AG04449 (cell line): Measurements from ENCODE around the gene NAIF1.

Source experiments
- CTCF ChIA-PET: fragments of 350-600 bp; formaldehyde crosslinking; extraction: SDS; loops from one replicate; lab custom pipeline; 2021; ENCODE audit warnings: antibody characterized with exemption; lab: Yijun Ruan, JAX
- POLR2A ChIA-PET: fragments of 400-600, 350-600 bp; formaldehyde crosslinking; extraction: SDS; loops from one replicate; lab custom pipeline; 2020; ENCODE audit warnings: antibody characterized with exemption, inconsistent platforms; lab: Yijun Ruan, JAX
- DNase-seq: peaks from one replicate; pipeline ENCODE4 v3.0.0-alpha.2; 2010; ENCODE audit warnings: low read depth, low spot score
- H3K4me3 ChIP-seq: 2 replicates; pipeline ENCODE4 v1.5.1; 2011; ENCODE audit warnings: low read depth, mild to moderate bottlenecking, control low read depth, low read length
- CTCF ChIP-seq: IDR thresholded peaks from one replicate; pipeline ENCODE4 v1.5.1; 2011; ENCODE audit warnings: mild to moderate bottlenecking, moderate library complexity, low read length, control low read depth, inconsistent platforms; ENCODE audit not compliant: insufficient read depth; ENCODE audit errors: missing control alignments

Gene NAIF1

GRCh38 chr9:128059365-128059983 is 7.6 kb downstream of the NAIF1 start:
- no peak overlapping the region for H3K4me3 ChIP-seq
- no peak for TF ChIP-seq CTCF
- no peak for DNase-seq
- POLR2A ChIA-PET, result interaction anchor here (0.7 kb wide), 1 partner anchor 8 kb away, joined by 5 read pairs; the partner anchor contains the start of gene NAIF1
- CTCF ChIA-PET, result interaction anchor here (0.6 to 0.9 kb wide), 2 partner anchors 25 to 67 kb away, joined by 3 read pairs; no protein-coding TSS in a partner anchor

- no peak for TF ChIP-seq CTCF
- ChIA-PET CTCF (interaction anchor here (1.2 kb wide), 1 partner anchor 114 kb away, joined by 5 read pairs; no protein-coding TSS in a partner anchor), POLR2A (no interaction called here)
- no peak for DNase-seq
- H3K4me3 ChIP-seq, result no peak overlapping the region
These were observed 9.3 kb downstream of the NAIF1 start for GRCh38 chr9:128057724-128058409.

- no peak overlapping the region for H3K4me3 ChIP-seq
- CTCF ChIA-PET, result interaction anchor here (1.2 kb wide), 1 partner anchor 114 kb away, joined by 5 read pairs; no protein-coding TSS in a partner anchor
- no peak for DNase-seq
- POLR2A ChIA-PET, result no interaction called here
- TF ChIP-seq CTCF, result no peak
These were observed 10.0 kb downstream of the NAIF1 start for GRCh38 chr9:128056887-128057723.

- DNase-seq, result no peak
- no peak overlapping the region for H3K4me3 ChIP-seq
- ChIA-PET POLR2A (no interaction called here), CTCF (interaction anchor here (1.0 kb wide), 1 partner anchor 112 kb away, joined by 5 read pairs; no protein-coding TSS in a partner anchor)
- no peak for TF ChIP-seq CTCF
These were observed 11.0 kb downstream of the NAIF1 start for GRCh38 chr9:128056086-128056485.

GRCh38 chr9:128055344-128056040 is 11.6 kb downstream of the NAIF1 start:
- no peak for TF ChIP-seq CTCF
- no peak for DNase-seq
- POLR2A ChIA-PET, result no interaction called here
- no peak overlapping the region for H3K4me3 ChIP-seq
- CTCF ChIA-PET, result interaction anchor here (1.0 kb wide), 2 partner anchors 9 to 112 kb away, joined by 3 to 5 read pairs; no protein-coding TSS in a partner anchor
